Activated CD4-positive, alpha-beta T cell treated with anti-CD3 and anti-CD28 coated beads, Interleukin-2, amount 50 U/mL, for 16 hours (primary cell): ENCODE measurements around the gene DDX41.
"Not testable (repeated sequence)": the region's sequence is repeated elsewhere in the genome, so short reads cannot be mapped to it uniquely, and the experiment has no call there.

Experiments used
- DNase-seq: peaks from one replicate; pipeline ENCODE4 v3.0.0-alpha.2; 2020

DDX41 gene

DNA sequence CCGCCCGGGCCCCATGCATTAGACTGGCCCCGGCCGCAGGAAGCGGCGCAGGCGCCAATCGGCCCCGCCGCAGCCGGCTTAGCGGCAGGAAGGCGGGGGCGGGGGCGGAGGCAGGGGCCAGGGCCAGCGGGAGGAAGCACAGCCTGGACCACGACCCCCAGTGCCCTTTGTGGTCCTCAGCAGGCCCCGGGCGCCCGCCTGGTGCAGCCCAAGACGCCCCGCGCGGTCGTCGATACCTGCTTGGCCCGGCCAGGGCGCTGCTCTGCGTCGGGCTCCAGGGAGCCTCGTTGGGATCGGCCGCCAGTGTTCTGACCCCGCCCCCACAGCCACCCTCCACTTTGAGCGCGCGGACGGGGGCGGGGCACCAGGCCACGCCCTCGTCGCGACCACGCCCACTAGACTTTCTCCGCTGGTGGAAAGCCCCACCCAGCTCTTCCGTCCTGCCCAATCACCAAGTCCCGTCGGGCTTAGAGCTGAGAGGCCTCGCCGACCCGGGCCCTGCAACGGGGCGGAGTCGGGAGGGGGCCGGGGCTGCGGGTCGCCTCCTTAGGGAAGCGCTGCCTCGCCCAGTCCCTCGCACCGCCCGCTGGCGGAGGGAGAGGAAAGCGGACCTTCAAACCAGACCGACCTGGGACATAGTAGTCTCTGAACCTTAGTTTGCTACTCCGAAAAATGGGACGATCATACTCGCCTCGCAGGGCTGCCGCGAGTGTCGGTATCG, 19.3 kb downstream of the DDX41 start, which contains the start of gene PDLIM7:
Gene PDLIM7, minus strand, starts transcription at position 313 of the 721 bp plus-strand sequence. CDS start 1,092 bp downstream, outside the sequence.
- peak; percentile 96 for DNase-seq

DNA sequence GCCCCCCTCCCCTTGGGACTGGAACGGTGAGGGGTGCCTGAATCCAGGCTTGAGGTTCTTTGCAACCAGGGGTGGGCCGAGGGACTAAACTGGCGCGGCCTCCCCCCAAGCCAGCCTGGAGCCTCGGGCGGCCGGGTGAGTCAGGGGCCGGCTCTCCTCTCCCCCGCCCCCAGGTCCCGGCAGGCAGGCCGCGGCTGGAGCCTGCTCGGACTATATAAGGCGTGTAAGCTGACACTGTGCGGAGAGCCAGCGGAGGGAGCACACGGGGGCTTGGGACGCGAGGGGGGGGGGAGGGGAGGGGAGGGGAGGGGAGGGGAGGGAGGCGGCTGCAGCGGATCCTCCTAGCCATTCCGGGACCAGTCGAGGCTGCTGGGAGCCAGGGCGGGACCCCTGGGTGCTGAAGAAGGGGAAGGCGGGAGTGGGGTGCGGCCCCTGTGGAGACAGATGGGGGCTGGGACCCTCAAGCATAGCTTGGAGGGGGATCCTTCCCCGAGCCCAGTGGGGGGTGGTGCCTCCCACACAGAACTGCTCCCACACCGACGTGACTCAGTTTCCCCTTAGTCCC, 20.0 kb downstream of the DDX41 start:
- no peak for DNase-seq

GRCh38 chr5:177496070-177496726, 20.6 kb downstream of the DDX41 start:
- no peak for DNase-seq

DNA sequence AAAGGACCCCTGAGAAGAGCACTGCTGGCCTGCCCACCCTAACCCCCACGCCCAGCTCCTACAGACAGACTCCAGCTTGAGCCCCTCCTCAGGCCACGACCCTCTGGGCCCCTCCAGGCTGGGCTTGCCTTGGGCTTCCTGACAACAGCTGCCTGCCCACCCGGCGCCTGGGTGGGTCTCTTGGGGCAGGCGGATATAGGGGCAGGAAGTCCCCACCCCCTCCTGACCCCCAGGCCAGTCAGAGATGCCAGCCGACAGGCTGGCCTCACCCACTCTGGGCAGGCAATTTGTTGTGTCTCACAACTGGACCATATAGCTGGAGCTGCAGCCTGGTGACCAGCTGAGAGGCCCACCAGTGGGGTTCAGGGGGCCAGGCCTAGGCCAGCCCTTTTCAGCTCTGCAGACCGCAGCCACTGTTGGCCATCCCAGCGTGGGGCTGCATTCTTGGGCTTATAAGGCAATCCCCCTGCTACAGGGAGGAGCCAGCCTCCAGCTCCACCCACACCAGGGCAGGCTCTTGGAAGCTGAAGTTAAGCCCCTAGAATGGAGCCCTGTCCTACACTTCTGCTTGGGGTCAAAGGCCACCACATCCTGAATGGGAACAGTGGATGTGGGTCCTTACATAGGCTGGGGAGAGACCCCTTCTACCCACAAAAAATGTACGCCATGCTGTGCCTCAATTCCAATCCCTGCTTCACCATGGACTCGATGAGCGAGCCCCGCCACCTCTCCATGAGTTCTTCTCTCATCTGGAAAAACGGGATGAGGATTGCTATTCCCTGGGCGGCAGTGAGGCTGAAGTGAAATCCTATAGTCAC, 21.3 kb downstream of the DDX41 start:
- DNase-seq, result no peak

DNA sequence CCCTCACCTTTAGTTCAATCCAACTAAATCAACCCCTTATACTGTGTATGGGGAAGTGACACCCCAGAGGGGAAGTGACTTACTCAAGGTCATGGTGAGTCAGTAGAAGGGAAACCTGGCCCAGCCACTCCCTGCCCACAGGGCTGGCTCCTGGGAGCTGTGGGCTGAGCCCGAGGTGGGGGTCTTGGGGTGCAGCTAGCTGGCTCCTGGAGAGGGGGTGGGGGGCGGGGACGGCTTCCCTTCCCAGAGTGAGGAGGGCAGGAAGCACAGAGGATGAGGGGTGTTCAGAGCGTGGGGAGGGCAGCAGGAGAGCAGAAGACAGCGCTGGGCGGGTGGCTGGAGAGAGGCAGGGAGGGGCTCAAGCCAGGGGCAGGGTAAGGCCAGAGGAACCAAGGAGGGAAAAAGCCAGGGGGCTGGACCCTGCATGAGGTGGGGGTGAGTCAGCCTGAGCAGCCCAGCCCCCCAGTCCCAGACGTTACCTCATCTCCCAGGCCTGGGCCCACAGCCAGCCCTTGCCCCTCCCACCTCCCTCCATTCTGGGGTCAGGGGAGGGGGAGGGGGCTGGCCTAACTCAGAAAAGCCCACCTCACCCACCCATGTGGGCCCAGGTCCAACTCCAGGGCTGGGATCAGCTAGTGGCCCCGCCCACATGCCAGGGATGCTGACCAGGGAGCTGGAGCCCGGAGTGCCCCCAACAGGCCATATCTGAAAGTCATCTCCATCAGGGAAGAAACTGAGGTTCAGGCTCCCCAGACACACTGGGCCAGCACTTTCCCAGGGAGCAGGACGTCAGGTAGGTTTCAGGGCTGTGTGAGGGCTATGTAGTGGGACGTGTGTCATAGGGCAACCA, 22.2 kb downstream of the DDX41 start:
- DNase-seq, result peak; percentile 48

DNA sequence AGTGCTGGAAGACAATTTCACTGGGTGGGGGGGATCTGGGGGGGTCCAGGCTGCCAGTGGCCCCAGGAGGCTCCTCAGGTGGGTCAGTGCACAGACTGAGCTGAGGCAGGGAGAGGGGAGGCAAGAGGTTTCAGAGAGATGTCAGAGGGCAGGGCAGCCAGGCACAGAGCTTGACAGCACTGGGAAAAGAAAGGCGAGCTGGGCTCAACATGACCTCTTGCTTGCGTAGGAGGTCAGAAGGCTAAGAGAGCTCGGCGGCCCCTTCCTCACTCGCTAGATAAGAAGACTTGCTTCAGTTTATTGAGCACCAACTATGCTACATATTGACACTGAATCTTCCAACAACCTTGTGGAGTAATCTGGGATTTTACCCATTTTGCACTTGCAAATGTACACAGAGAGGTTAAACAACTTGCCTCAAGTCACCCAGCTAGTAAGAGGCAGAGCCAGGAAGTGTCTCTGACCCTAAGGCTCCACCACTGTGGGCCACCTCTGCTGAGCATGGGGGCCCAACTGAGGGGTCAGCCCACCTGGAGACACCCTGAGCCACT, 22.9 kb downstream of the DDX41 start:
- DNase-seq, result no peak

GRCh38 chr5:177492841-177493240, 23.9 kb downstream of the DDX41 start:
- no peak for DNase-seq

DNA sequence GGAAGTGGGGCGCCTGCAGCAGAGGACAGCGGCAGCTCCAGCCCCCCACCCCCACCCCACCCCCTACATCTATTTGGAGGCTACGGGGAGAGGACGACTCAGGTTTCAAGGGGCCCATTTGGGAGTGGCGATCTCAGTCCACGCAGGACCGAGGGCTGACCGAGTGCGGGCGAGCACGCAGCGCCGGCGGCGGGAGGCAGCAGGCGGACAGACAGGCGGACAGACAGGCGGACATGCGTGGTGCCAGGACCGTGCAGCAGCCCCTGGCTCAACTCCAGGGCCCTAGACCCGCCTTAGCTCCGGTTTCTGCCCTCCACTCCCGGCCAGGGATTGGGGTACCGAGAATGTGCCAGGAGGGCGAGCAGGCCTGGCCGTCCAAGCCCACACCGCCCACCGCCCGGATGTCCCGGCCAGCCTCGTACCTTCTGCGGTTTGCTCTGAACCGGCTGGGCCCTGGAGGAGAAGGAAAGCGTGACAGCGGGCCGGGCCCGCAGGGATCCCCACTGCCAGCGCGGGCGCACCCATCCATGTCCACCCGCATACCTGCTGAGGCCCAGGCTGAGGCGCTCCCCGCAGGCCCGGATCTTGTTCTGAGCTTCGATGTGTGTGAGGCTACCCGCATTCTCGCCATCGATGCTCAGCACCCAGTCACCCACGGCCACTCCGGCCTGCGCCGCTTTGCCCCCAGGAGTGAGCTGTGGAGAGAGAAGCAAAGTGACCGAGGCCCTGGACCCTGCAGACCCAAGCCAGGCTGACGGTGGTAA, 24.6 kb downstream of the DDX41 start:
- no peak for DNase-seq

DNA sequence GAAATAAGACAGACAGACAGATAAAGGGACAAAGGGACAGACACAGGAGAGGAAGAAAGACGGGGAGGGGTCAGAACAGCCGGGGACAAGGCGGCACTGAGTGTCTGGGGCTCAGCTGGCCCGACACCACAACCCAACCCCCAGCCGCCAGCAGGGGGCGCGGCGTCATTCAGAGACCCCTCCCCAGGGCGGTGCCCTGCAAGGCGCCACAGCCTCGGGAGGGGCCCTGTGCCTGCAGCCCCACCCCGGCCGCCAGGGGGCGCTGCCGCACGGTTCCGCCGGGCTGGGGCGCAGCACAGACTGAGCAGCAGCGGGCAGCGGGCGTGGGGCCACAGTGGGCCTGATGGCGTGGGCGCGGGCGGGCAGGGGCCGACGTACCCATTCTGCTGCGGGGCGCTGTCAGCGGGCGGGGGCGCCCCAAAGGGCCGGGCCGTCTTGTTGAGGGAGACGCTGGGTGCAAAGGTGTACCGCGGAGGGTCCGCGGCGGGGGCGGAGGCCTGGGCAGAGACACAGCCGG, 25.3 kb downstream of the DDX41 start:
- peak; percentile 44 for DNase-seq

DNA sequence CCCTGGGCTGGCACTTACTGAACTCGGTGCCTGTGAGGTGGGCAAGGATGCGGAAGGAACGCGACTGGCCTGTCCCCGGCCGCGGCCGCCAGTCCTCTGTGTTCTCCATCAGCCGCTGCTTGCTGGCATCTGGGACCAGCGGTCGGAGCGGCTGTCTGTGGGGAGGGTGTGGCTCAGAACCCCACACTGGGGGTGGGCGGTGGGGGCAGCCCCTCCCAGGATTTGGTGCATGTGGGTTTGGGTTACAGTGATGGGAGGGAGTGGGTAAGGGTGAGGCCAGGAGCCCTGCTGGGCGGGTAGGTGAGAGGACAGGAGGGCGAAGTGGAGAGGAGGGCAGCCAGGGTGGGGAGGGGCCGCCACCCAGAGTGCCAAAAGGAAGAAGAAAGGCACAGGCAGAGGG, 25.8 kb downstream of the DDX41 start:
- DNase-seq, result no peak

- no peak for DNase-seq
Observed at GRCh38 chr5:177490311-177490991, 26.3 kb downstream of the DDX41 start.

DNA sequence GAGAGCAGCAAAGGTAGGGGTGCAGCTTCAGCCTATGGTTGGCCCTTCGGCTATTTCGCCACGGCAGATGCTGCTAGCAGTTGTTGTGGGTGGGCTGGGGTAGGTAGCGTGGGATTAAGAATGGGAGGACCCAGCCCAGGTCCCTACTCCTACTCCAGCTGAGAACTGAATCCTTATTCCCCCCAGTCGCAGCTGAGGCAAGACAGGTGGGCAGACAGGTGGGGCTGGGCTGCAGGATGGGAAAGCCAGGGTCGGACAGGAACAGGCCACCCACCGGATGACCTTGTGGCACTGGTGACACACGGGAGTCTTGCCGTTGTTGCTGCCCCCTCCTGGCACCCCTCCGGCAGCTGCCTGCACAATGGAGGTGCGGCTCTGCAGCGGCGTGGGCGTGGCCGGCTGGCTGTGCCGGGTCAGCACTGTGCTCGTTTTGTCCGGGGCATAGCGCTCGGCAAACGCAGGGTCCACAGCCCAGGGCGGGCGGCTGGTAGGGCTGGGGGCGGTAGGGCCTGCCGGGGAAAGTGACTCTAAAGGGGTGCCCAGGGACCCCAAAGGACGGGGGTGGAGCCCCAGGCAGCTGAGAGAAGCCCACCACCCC, 27.5 kb downstream of the DDX41 start:
- DNase-seq, result no peak

GRCh38 chr5:177487975-177488374, 28.8 kb downstream of the DDX41 start:
- DNase-seq, result no peak

GRCh38 chr5:177487144-177487543, 29.6 kb downstream of the DDX41 start:
- DNase-seq, result no peak

- no peak for DNase-seq
Observed at GRCh38 chr5:177486256-177486655, 30.5 kb downstream of the DDX41 start.

- DNase-seq, result not testable (repeated sequence)
Observed at GRCh38 chr5:177485753-177486152, 31.0 kb downstream of the DDX41 start.

DNA sequence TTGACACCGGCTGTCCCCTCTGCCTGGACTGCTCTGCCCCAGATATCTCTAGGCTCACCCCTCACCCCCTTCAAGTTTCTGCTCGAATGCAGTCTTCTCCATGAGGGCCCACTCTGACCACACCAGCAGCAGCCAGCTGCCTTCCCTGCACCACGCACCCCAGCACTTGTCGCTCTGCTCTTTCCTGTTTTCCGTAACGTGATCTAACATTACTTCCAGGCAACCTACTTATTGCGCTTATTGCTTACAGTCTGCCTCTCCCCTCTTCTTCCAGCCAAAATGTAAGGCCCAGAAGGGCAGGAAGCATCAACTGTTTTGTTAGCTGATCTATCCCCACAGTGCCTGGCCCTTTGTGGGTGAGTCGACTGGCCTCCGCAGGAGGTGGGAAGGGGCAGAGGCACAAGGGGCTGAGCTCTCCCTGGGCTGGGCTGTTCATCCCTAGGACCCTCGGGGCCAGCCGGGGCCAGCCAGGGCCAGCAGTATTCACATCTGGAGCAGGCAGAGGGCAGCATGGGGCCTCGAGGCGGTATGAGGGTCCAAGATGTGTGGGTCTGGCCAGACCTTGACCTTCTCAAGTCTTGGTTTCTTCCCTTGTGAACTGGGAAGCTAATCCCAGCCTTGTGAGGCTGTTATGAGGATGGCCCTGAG, 31.7 kb downstream of the DDX41 start:
- no peak for DNase-seq

DNA sequence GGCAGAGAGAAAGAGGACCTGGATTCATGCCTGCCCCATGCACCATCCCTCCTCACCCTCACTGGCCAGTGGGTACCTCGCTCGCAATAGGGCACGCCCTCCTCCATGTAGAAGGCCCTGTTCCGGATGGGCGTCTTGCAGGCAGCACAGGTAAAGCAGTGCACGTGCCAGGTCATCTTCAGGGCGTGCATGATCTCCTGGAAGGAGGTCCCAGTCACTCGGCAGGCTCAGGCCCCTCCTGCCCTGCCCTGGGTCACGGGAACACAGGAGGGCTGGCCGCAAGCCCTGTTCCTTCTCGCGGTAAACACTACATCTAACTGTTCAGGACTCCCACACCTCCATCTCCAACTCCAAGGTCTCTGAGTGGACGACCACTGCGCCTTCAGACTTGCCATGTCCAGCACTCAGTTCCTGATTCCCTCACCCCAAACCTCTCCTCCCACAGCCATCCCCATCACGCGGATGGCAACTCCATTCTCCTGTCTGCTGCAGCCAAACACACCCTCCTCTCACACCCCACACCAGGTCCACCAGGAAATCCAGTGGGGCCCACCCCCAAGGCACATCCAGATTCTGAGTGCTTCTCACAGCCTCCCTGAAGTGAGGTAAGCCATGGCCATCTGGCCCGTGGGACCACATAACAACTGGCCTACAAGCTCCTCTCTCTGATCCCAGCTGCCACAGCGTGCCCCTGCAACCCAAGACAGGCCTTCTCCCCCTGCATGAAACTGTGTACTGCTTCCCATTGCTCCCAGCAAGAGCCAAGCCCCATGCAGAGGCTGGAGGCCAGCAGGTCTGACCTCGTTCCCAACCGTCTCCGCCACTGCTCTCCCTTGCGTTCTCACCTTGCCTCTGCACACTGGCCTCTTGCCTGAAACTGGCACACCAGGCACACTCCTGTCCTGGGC, 32.5 kb downstream of the DDX41 start:
- DNase-seq, result no peak
